CD4-positive, alpha-beta T cell (primary cell): ENCODE measurements around the gene L1CAM. TPM values are rescaled to one million over a fixed set of nuclear protein-coding genes. Genes with fewer than 3 reads are reported as not detected.

ENCODE experiments used
- ATAC-seq: fragments of 200-7000 bp; cut with Tn5 transposase; one replicate; pipeline ENCODE4 v1.10.0; 2022; ENCODE audit warnings: mild to moderate bottlenecking; ENCODE audit not compliant: poor library complexity
- CTCF ChIA-PET: fragments of 350-600 bp; sonication (Branson Sonifier 250); formaldehyde crosslinking; loops from one replicate; lab custom pipeline; 2021; ENCODE audit warnings: antibody characterized with exemption, inconsistent platforms; lab: Charles Lee
- POLR2A ChIA-PET: fragments of 350-600 bp; sonication (Branson Sonifier 250); formaldehyde crosslinking; loops from one replicate; lab custom pipeline; 2021; ENCODE audit warnings: antibody characterized with exemption, inconsistent platforms; lab: Charles Lee
- DNase-seq, 14 experiments: peaks; one replicate each; pipeline ENCODE4 v3.0.0-alpha.2; 2013 to 2020; ENCODE audit warnings: mixed read lengths in 2 of 14
- H3K27ac ChIP-seq, 2 donors: one replicate each; pipeline versions ENCODE4 v1.5.1 to v1.7.0; 2013; ENCODE audit warnings: low read length in 2 of 2, low read depth in 1 of 2, mild to moderate bottlenecking in 1 of 2
- H3K27me3 ChIP-seq, 2 experiments: 1 replicate in 1 of 2; 2 replicates in 1 of 2; pipeline versions ENCODE4 v1.6.1 to v1.7.0; 2013; ENCODE audit warnings: low read length in 2 of 2, control low read depth in 1 of 2, mild to moderate bottlenecking in 1 of 2, moderate library complexity in 1 of 2; ENCODE audit not compliant: insufficient read depth in 2 of 2, control insufficient read depth in 1 of 2
- H3K36me3 ChIP-seq: one replicate; pipeline ENCODE4 v1.6.1; 2013; ENCODE audit warnings: low read length, control low read depth; ENCODE audit not compliant: insufficient read depth
- H3K4me1 ChIP-seq: one replicate; pipeline ENCODE4 v1.6.1; 2013; ENCODE audit warnings: low read length, control low read depth; ENCODE audit not compliant: insufficient read depth
- H3K4me3 ChIP-seq: one replicate; pipeline ENCODE4 v1.5.1; 2013; ENCODE audit warnings: mild to moderate bottlenecking, low read length, moderate library complexity
- H3K9me3 ChIP-seq, 2 experiments: 1 replicate in 1 of 2; 2 replicates in 1 of 2; pipeline versions ENCODE4 v1.6.1 to v1.7.0; 2013; ENCODE audit warnings: low read length in 2 of 2, mild to moderate bottlenecking in 2 of 2, control low read depth in 1 of 2, moderate library complexity in 1 of 2; ENCODE audit not compliant: control insufficient read depth in 1 of 2, insufficient read depth in 1 of 2
- H3K27ac Mint-ChIP-seq: one replicate; pipeline ENCODE4 v1.8.0; 2020; ENCODE audit warnings: mixed read lengths
- H3K27me3 Mint-ChIP-seq: one replicate; pipeline ENCODE4 v1.8.0; 2021; ENCODE audit warnings: mixed read lengths
- H3K36me3 Mint-ChIP-seq: one replicate; pipeline ENCODE4 v1.8.0; 2021; ENCODE audit warnings: low read depth, mixed read lengths
- H3K4me1 Mint-ChIP-seq: one replicate; pipeline ENCODE4 v1.8.0; 2021; ENCODE audit warnings: low read depth, mixed read lengths
- H3K4me3 Mint-ChIP-seq: one replicate; pipeline ENCODE4 v1.8.0; 2020; ENCODE audit warnings: mild to moderate bottlenecking, mixed read lengths
- H3K9me3 Mint-ChIP-seq: one replicate; pipeline ENCODE4 v1.8.0; 2020; ENCODE audit warnings: mixed read lengths
- CTCF ChIP-seq: fragments of 200-600 bp; IDR thresholded peaks from one replicate; pipeline ENCODE4 v1.8.0; 2022; ENCODE audit warnings: antibody characterized with exemption, mild to moderate bottlenecking
- intact Hi-C, 2 experiments: fragments of 100-400 bp; cut with DNase I in 1 of 2; cut with micrococcal nuclease in 1 of 2; formaldehyde crosslinking; loops; one replicate each; pipeline versions ENCODE4 v1.15.1 to v1.9.0; 2023 to 2025; cut with DNase I, micrococcal nuclease
- total RNA-seq, 174 experiments: library from RNA in 2 of 174; stranded (reverse) in 2 of 174; gene quantifications; one replicate each; pipeline ENCODE4 v1.2.3 and lab custom pipeline; 2021 to 2026

L1CAM gene
- total RNA-seq, 2 experiments from 2014 or later = 0.89 to 1.2 TPM

GRCh38 chrX:153874366-153875125, 11.4 kb downstream of the L1CAM start:
- intact Hi-C loops = no loop called here
- Histone ChIP-seq H3K4me3 (no peak overlapping the region), H3K27me3 (peaks cover 4 to 6% of the 10 kb centered on the region in 2 experiments), H3K27ac (no peak overlapping the region), H3K4me1 (peaks cover 15% of the 10 kb centered on the region), H3K36me3 (no peaks in the 10 kb centered on the region), H3K9me3 (no peaks in the 10 kb centered on the region)
- no peaks in the 10 kb centered on the region for H3K36me3 Mint-ChIP-seq
- no peak for ATAC-seq
- ChIA-PET POLR2A (no interaction called here), CTCF (no interaction called here)
- peaks cover 19% of the 10 kb centered on the region for H3K27me3 Mint-ChIP-seq
- peaks cover 15% of the 10 kb centered on the region for H3K4me1 Mint-ChIP-seq
- no peak overlapping the region for H3K4me3 Mint-ChIP-seq
- no peaks in the 10 kb centered on the region for H3K9me3 Mint-ChIP-seq
- DNase-seq = peak in 1 of 14 experiments; percentile 2
- no peak overlapping the region for H3K27ac Mint-ChIP-seq
- no peak for TF ChIP-seq CTCF

GRCh38 chrX:153874085-153874365, 11.9 kb downstream of the L1CAM start:
- intact Hi-C loops = no loop called here
- peaks cover 16% of the 10 kb centered on the region for H3K27me3 Mint-ChIP-seq

GRCh38 chrX:153873282-153874084, 12.5 kb downstream of the L1CAM start:
- H3K4me3 ChIP-seq = no peak overlapping the region
- no peaks in the 10 kb centered on the region for H3K9me3 Mint-ChIP-seq
- no peak for ATAC-seq
- CTCF ChIA-PET = no interaction called here
- H3K27me3 Mint-ChIP-seq = peaks cover 13% of the 10 kb centered on the region
- no peaks in the 10 kb centered on the region for H3K36me3 ChIP-seq
- no peaks in the 10 kb centered on the region for H3K9me3 ChIP-seq
- no peak overlapping the region for H3K27ac ChIP-seq
- POLR2A ChIA-PET = no interaction called here
- H3K36me3 Mint-ChIP-seq = no peaks in the 10 kb centered on the region
- H3K4me1 ChIP-seq = peaks cover 10% of the 10 kb centered on the region
- intact Hi-C loops = no loop called here
- H3K4me1 Mint-ChIP-seq = peaks cover 7% of the 10 kb centered on the region
- H3K27me3 ChIP-seq = peaks cover 2 to 4% of the 10 kb centered on the region in 2 experiments
- peak in 1 of 14 experiments; percentile 1 for DNase-seq
- H3K27ac Mint-ChIP-seq = no peak overlapping the region
- no peak for TF ChIP-seq CTCF
- no peak overlapping the region for H3K4me3 Mint-ChIP-seq

More at GRCh38 chrX:153874085-153874365, 11.9 kb downstream of the L1CAM start:
- TF ChIP-seq CTCF = no peak
- H3K4me3 ChIP-seq = no peak overlapping the region
- ChIA-PET POLR2A (no interaction called here), CTCF (no interaction called here)
- Mint-ChIP-seq H3K9me3 (no peaks in the 10 kb centered on the region), H3K4me1 (peaks cover 12% of the 10 kb centered on the region), H3K36me3 (no peaks in the 10 kb centered on the region), H3K27ac (no peak overlapping the region), H3K4me3 (no peak overlapping the region)
- peaks cover 4 to 6% of the 10 kb centered on the region in 2 experiments for H3K27me3 ChIP-seq
- peaks cover 14% of the 10 kb centered on the region for H3K4me1 ChIP-seq
- no peak overlapping the region for H3K27ac ChIP-seq
- H3K36me3 ChIP-seq = no peaks in the 10 kb centered on the region
- DNase-seq (peak in 1 of 14 experiments; percentile 1), ATAC-seq (no peak)
- no peaks in the 10 kb centered on the region for H3K9me3 ChIP-seq
